GM19467 (cell line): Measurements from ENCODE around the gene ATF3.

Experiments
- ATAC-seq: cut with Tn5 transposase; IDR thresholded peaks from one replicate; pipeline ENCODE4 v1.9.1; 2021; ENCODE audit warnings: mild to moderate bottlenecking, moderate library complexity; ENCODE audit not compliant: unreplicated experiment

ATF3 gene

DNA sequence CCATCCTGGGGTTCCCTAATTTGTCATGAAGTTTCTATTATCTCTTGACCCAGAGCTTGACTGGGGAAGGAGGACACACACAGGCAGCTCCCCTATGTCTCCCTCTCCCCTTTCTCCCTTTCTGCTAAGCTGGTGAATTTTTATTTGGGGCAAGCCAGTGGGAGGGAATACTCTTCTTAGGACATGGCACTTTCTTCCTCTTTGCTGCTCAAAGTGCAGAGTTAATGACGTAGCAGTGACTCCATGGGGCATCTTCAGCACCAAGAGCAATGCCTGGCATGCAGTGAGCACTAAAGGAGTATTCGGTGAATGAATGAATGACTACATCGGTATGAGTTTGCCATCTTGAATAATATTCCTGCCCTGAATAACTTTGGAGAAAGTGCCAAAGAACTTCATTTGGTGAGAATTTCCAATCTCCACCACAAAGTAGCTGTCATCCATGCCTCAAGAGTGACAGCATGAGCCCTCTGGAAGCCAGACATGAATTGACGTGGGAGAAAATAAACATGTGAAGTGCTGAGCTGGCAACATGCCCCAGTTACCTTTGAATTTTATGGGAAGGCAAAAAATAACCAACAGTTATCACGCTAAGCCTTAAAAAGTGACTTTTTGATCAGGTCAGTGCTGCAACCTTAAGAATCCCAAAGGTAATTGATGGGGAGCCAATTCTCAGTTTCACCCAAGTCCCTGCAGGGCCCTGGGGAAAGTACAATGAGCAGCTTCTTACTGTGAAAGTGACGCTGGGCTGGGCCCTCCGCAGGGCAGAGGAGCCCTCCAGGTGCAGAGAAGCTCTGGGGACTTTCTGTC, 22.1 kb upstream of the ATF3 start:
- peak; percentile 81 for ATAC-seq

DNA sequence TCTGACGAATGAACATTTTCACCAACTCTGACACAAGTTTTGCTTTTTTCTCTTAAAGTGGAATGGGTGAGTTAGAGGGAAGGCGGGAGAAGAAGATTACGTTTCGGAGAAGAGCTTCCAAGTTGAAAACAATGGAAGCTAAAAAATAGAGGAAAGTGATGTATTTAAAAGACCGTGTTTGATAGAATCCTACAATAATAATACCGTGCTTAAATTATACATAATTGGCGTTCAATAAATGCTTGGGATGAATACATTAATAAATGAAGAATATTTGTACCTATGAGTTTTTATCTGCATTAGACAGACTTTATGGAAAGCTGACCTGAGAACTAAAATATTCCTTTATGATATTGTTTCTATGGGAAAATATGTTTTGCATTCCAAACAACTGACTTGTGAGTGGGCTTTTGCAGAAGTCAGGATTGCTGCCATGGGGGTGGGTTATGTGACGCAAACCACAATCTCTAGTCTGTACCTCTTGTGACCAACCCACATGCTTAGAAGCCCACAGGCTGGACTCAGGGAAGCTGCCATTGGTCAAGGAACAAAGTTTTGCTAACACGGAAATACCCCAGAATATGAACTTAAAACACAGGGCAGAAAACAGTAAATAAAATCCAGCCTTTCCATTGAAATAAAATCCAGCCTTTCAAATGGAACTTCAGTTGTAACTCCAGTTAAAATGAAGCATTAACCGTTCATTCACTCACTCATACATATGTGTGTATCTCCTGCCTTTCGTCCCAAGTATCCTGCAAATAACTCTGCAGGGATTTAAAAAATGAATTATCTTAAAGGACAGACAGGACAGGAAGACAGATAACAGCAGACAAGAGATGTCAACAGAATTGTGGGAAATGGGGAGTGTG, 21.3 kb upstream of the ATF3 start:
- no peak for ATAC-seq

DNA sequence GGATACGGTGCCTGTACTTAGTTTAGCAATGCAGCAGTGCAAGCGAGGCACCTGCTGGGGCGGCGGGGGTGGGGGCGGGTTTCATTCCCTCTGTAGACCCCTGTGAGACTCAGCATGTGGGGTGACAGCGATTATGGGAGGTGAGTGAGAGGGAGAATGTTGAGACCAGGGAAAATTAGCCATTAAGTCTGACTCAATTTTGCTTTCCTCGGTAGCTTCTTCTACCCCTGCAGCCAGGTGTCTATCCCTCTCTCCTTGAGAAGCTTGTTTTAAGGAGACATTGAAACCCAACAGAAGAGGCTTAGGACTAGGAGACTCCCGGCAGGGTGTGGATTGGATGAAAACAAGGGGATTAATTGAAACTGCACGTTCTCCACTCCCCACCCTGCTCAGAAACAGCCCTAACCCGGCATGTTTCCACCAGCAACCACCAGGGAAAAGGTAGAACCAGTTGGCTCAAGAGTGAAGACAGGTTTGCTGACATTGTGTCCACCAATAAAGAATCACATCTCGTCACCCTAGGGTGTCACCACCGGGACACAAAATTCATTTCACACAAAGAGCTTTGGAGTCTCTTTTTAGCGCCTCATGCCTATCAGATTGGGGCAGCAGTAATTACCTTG, 20.6 kb upstream of the ATF3 start:
- no peak for ATAC-seq

DNA sequence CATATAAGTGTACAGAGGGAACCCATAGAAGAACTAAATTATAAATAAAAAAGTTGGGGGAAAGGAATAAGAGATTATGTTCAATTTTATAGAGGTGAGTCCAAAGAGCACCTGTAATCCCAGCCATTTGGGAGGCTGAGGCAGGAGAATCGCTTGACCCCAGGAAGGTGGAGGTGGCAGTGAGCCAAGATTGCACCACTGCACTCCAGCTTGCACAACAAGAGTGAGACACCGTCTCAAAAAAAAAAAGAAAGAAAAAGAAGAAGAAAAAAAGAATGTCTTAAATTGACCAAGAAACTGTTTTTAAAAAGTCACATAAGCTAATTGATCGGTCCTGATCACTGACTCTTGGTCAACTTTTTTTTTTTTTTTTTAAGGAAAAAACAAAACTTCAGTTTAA, 19.1 kb upstream of the ATF3 start:
- no peak for ATAC-seq

DNA sequence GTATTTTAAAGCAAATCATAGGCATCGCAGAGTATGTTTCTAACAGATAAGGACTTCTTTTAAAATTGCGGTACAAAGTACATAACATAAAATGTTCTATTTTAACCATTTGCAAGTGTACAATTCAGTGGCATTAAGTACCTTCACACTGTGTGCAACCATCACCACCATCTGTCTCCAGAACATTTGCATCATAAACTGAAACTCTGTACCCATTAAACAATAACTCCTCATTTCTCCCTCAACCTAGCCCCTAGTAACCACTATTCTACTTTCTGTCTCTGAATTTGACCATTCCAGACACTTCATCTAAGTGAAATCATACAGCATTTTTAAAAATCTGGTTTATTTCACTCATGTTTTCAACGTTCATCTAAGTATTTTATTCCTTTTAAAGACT, 16.6 kb upstream of the ATF3 start:
- ATAC-seq = no peak

DNA sequence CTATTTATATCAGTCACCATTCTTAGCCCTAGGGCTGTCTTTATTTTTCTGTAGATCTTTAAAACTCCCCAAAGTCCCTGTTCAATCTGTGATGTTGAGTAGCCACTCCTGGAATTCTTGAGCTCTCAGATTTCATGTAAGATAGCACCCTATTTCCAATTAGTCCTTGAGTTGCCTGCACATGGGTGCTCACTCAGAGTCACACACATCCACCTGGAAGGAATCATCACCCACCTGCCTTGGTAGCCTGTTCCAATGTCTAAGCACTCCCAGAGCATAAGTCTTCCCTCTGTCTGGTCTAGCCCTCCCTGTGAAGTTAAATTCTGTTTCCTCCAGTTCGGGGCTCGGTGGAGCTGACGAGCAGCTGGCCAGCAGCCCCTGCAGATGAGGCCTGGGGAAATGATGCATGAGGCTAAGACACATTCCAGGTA, 14.7 kb upstream of the ATF3 start:
- ATAC-seq = no peak

DNA sequence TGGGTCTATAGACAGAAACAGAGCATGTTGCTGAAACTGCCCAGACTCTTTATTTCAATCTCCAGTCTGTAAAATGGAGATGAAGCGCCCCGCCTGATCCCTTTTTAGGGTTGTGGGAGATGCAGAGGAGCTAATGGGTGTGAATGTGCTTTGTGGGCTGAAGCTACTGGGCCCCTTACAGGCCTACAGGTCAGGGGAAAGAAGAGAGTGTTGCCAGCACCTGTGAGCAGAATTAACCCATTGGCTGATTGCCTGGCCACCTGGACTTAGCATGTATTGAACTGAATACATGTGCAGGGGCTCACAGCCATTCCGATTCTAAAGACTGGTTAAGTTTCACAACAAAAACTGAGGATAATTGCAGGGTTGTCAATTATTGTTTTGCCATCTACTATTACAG, 13.9 kb upstream of the ATF3 start:
- ATAC-seq = no peak

DNA sequence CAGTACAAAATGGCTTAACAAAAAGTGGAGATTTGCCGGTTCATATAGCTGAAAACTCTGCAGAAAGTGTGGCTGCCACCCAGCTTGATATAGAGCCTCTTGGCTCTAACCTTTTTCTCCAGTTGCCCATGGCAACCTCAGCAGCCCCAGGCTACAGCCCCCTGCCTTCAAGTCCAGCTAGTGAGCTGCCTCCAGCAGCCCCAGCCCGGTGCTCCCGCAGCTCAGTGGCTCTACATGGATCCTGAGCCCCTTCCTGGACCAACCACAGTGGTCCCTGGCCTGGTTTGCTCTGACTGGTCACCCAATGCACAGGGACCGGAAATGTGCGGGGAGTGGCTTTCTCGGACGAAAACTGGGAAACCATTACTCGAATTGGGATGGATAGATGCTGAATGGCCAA, 13.3 kb upstream of the ATF3 start:
- ATAC-seq = no peak

DNA sequence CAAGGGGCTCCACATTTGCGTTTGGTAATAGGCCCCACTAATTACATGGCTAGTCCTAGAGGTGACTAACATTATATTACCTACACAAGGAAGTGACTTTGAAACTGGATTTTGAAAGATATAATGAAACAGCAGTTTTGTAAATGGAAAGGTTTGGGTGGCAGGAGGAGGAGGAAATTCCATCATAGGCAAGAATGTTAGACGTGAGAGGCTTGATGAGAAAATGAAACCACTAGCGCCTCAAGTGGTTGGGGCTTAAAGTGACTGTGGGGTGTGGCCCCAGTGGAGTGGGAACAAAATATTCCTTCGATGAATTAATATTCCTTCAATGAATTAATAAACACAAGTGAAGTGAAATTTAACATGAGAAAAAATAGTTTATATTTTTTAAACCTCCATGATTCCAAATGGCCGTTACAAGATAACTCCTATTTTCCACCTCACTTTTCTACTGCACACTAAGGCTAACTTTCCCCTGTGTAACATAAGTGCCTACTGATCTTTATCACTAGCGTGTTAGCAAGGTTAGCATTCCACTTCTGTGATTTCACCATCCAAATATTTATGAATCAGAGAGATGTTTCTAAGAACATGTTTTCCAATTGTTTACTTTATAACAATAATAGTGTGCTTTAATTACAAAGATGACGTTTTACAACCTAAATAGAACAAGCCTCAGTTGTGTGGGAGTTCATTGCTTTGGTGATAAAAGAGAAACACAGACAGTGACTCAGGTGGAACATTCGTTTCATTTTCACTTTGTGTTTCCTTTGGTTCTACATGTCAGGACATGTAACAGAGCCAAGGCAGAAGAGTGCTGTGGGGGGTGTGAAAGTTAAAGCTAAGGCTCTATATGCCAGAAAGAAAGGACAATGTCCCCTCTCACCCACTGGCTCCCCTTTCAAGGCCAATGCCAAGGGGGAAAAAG, 12.5 kb upstream of the ATF3 start:
- ATAC-seq = peak; percentile 80

DNA sequence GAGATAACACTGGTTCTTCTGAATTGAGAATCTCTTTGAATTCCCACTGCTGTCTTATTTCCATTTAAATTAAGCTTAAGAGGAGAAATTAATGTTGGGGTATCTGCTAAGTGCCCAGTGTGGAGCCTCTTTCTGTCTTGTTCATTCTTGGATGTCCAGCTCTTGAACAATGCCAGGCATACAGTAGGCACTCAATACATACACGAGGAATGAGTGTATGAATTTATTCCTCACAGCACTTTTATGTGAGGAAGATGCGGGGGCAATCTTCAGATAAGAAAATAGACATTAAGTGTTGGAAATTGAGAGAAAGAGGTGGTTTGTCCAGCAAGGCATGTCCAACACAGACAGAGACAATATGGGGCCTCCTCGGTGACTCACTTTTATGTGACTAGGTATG, 11.8 kb upstream of the ATF3 start:
- ATAC-seq = no peak

DNA sequence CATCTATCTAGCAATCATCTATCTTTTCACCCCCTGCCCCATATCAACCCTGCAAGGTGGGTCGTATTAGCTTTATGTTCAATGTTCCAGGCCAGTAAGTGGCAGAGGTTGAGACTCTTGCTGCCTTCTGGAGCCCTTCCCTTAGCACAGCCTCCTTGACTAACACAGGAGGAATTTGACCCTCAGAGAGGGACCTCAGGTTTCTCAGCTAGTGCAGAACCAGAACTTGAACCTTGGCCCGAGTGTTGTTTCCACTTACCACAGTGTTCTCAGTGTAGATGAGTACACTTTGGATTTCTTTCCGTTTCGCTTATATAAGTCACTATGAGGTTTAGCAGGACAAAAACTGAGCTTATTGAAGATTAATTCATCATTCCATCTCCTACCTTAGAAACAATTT, 11.1 kb upstream of the ATF3 start:
- ATAC-seq = no peak

DNA sequence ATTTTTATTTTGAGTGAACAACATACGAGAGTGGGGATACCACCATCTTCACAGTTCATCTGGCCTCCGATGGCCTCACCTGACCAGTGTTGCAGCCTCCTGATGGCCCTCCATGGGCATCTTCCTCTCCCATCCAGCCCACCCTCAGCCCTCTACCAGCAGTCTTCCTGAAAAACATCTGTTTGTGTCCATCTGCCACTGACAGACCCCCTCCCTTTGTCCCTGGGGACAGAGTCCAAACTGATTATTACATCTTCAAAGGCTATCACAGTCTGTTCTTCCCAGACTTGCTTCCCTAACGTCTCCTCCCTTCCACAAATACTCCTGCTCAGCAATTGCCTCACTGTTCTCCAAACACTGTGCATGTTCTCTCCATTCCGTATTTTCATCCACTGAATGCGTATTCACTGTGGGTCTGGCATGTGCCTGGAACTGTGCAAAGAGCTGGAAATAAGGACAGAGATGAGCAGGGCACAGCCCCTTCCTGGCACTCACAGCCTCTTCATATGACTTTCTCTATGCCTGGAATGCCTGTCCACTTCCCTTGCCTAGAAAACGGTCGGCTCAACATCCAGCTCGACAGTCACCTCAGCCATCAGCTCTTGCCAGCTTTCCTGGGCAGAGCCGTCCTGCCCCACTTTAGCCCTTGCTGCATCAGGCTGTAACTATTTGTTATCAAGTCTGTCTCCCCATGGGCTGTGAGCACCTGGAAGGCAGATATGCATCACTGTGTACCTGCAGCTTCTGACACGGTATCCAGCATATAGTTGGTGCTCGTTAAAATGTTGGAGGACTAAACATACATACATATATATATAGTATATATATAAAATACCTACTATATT, 8.3 kb upstream of the ATF3 start:
- ATAC-seq = no peak

DNA sequence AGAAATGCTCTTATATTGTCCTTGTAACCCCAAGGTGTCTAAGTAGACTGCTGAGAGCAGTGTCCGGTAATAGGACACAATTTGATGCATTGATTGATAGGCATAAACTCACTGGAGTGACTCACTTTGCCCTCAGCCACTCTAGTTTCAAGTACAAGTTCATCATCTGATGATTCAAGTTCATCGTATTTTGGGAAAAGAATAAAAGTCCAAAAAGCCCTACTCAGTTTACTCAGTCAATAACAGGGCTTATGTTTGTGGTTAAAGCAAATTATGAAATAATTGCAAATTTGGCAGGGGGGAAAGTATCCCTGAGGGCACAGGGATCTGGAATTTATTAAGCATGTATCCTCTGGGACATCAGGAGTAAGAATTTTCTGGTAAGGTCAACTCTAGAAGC, 7.6 kb upstream of the ATF3 start:
- ATAC-seq = no peak

DNA sequence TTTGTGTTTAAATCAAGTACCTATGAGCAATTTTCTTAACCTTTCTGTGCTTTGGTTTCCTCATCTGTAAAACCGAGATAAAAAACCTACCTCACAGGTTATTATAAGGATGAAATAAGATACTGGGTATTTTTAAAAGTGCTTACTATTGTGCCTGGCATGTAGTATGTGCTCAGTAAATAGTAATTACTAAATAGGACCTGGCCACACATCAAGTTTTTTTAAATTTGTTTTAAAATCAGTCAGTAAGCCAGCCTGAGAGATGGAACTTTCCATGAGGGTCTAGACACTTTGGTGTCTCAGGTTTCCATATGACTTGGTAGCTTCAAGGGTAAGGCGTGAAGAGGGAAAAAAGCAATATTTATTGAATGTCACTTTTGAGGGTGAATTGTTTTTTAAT, 7.0 kb upstream of the ATF3 start:
- ATAC-seq = no peak

DNA sequence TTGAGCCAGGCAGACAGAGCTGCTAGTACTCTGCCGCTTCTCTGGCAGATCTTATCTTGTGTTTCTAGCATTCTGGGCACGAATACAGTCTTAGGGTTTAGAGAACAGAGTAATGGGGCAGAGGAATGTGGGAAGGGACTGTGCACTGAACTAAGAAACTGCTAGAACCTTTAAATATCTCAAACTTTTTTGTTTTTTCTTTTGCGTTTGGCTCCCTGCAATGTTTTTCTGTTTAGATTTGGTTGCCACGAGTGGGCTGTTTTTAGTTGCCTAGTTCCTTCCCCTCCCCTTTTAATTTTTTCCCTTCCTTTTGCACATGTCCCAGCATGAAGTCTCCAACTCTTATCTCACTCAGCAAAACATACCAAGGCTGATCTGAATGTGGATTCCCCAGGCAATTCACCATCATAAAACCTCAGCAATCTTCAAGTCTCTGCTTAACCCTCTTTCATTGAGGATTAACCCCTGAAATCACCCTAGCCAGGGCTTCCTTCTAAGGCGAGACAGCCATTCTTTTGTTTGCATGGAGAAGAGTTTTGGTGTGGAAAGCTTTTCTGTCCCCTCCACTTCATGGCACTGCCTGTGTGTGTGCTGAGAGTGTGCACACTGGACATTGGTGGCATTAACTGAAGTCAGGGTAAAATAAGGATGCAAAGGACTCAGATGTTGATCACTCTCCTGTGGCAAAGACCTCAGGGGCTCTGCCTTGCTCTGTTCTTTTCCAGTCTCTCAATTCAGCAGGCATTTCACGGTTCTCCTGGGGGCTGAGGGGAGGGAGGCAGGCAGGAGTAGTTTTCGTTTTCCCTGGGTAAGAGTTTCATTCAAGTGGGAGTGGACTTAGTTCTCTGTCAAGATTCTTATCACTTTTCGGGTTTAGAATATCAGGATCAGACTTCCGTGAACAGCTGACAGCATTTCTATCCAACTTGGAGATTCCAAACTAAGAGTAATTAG, 2.8 kb upstream of the ATF3 start:
- ATAC-seq = no peak

DNA sequence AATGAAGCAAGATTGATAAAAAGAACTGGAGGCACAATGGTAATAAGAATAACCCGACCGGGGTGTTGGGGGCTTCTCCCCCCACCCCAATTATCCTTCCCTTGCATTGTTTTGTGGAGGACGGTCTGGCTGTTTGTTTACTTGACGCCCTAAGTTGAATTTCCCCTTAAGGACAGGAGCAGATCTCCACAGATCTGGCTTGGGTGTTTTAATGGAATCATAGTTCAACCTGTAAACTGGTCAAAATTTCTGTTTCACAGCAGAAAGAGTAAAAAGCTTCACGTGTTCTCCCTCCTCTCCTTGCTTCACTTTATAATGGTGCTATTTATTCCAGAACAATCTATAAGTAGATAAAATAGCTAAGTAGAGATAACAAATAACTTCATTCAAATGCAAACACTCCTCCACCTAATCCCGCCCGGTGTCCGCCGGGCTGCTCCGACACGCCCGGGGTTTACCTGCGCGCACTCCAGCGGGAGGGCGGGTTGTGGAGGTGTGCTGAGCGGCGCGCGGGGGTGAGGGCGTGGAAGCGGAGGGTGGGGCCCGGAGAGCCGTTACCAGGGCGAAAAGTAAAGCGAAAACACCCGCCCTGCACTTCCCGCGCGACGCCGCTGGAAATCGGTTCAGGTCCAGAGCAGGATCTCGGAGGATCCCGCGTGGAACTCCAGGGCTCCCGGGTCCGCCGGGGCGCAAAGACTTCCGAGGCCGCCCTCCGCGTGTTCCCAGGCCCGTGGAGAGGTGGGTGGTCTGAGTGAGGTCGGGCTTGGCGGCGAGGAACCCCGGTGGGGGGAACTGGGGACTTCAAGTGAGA, 2.0 kb upstream of the ATF3 start:
- ATAC-seq = no peak

DNA sequence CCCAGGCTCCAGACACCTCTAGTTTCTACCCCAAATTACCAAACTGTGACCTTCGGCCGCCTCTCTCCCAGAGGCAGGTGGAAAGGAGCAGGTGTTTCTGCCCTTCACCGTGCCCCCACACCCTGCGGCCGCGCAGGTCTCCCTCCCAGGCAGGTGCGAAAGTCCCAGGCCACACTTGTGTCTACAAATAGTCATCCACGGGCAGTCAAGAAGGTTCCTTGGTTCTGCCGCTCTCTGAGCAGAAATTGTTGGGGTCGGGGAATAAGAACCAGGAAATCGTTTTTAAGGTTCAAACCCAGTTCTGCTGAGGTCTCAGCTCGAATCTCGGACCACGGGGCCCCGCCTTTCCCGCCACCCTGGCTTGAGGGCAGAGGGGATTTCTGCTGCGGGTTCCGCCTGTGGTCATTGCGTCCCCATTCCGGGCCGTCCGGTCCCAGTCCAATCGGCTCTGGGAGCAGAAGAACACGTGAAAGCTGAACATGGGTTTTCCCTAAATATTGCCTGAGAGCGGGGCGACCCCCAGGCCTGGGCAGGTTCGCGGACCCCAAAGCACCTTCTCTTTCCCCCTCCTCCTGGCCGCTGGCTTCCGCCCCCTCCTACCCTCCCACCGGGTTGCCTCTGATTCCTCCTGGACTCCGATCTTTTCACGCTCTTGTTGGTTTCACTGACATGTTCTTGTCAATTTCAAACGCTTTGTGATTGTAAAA, 1.2 kb upstream of the ATF3 start:
- no peak for ATAC-seq
